Mononuclear cell (primary cell): ENCODE results near the gene OR51A4. TPM values are rescaled to one million over a fixed set of nuclear protein-coding genes. Genes with fewer than 3 reads are reported as not detected.
"Not testable (repeated sequence)": the region's sequence is repeated elsewhere in the genome, so short reads cannot be mapped to it uniquely, and the experiment has no call there.

Experiments
- H3K27me3 ChIP-seq: 2 replicates; pipeline ENCODE4 v1.6.0; 2011; ENCODE audit warnings: low read length, control low read depth; ENCODE audit not compliant: insufficient read depth
- H3K4me1 ChIP-seq: 2 replicates; pipeline ENCODE4 v1.5.1; 2011; ENCODE audit warnings: mild to moderate bottlenecking, low read length, control low read depth; ENCODE audit not compliant: insufficient read depth
- H3K4me3 ChIP-seq: 2 replicates; pipeline ENCODE4 v1.5.1; 2011; ENCODE audit warnings: mild to moderate bottlenecking, low read length, moderate library complexity
- H3K9me3 ChIP-seq: 2 replicates; pipeline ENCODE4 v1.5.1; 2011; ENCODE audit warnings: low read depth, mild to moderate bottlenecking, control low read depth, low read length
- total RNA-seq: library from RNA; depleted of rRNA; stranded (reverse); fragments of >200 nt; gene quantifications from one replicate; pipeline ENCODE4 v1.2.3, GENCODE V29; 2012

OR51A4 gene, protein sequence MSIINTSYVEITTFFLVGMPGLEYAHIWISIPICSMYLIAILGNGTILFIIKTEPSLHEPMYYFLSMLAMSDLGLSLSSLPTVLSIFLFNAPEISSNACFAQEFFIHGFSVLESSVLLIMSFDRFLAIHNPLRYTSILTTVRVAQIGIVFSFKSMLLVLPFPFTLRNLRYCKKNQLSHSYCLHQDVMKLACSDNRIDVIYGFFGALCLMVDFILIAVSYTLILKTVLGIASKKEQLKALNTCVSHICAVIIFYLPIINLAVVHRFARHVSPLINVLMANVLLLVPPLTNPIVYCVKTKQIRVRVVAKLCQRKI
- not detected for total RNA-seq

DNA sequence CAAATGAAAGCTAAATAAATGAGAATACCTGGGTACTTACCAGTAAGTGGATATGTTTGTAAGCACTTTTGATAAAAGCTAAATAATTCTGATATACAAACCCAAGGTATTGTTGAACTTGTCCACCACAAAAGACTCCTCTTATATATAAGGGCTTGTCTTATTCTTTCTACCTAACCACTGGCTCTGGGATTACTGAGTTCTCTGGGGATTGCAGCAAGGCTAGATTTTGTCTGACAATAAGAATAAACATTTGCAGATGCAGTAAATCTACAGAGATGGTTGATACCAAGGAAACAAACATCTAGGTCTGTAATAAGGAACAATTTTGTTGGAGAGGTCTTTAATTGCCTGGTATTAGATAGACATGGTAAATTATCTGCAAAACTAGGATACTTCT lies at the start of gene OR51A4:
Gene OR51A4 (minus strand): TSS at position 101 of the 400 bp plus-strand sequence. CDS start 505 bp downstream, outside the sequence.
- no peaks in the 10 kb centered on the region for H3K4me1 ChIP-seq
- H3K9me3 ChIP-seq: no peaks in the 10 kb centered on the region
- no peak within 1 kb of the TSS for H3K4me3 ChIP-seq
- no peaks in the 10 kb centered on the region for H3K27me3 ChIP-seq

DNA sequence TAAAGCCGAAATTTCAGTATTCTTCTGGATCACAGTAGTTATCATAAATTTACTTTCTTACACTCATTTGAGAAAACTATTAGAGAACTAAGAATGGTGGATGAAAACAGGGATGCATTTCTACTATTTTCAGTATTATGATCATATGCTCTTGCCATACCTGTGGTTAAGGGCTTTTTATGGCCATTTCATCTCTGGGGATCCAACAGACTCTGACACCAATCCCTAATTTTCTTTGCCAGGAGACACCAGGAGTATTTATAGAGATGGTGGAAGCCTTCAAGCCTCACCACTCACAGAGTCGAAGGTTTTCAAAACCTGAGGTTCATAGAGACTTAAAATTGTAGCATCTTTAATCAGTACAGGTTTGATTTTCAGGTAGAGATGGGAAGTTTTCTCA lies 47.1 kb upstream of the OR51A4 start, which contains the start of gene OR51L1:
Gene OR51L1 (plus strand): TSS at position 301 of the 400 bp plus-strand sequence. CDS start 4,132 bp downstream, outside the sequence.
- H3K27me3 ChIP-seq: no peaks in the 10 kb centered on the region
- no peaks in the 10 kb centered on the region for H3K9me3 ChIP-seq
- no peaks in the 10 kb centered on the region for H3K4me1 ChIP-seq
- no peak within 1 kb of the TSS for H3K4me3 ChIP-seq

DNA sequence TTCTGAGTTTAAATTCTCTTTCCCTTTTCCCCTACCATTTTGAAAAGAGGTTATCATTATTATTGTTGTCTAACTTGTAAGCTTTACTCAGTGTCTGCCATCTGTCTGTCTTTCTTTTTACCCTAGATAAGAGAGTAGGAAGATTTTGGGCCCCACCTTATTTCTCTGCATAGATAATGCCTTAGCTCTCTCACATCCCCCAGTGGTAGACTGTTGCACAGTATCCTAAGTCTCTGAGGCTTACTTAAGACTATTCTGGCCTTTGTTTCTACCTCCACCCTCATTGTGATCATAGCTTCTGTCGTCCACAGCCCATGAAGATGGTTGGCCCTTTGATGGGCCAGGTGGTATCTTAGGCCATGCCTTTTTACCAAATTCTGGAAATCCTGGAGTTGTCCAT lies 43.7 kb upstream of the OR51A4 start:
- no peaks in the 10 kb centered on the region for H3K9me3 ChIP-seq
- H3K27me3 ChIP-seq: no peaks in the 10 kb centered on the region
- H3K4me3 ChIP-seq: no peak overlapping the region
- no peaks in the 10 kb centered on the region for H3K4me1 ChIP-seq

DNA sequence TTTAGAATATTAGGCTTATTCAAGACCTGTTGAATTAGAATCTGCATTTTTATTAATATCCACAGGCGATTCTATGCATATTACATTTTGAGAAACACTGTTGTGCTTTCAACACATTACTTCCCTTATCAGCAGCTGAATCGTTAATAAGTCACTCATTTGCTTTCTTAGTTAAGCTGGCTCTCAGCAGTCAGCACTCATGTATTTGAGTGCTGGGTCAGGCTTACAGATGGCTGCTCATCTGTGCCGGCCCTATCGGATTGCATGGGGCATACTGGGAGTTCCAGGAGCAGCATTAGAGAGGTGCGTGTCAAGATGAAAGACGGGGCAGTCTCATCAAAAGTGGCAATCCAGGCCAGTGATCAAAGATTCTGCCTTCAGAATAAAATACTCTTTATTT lies 36.4 kb upstream of the OR51A4 start:
- Histone ChIP-seq H3K4me1 (no peaks in the 10 kb centered on the region), H3K27me3 (no peaks in the 10 kb centered on the region), H3K9me3 (no peaks in the 10 kb centered on the region), H3K4me3 (no peak overlapping the region)

DNA sequence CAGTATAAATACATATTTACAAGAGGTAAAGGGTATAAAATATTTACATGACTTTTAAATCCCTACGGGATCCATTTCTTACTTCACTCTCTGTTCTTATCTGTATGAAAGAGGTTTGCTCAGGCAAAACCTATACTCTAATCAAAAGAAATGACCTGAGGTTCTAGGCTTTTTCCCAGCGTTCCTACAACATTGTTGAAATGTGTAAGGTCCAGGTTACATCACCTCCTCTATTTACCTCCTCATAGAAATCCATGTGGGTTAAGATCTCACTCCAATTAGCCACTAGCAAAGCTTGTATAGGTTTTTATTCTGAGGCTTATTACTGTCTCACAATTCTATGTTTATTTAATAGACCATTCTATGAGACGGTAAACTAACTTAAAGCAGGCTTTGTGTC lies 35.3 kb upstream of the OR51A4 start:
- Histone ChIP-seq H3K27me3 (no peaks in the 10 kb centered on the region), H3K4me1 (no peaks in the 10 kb centered on the region), H3K9me3 (no peaks in the 10 kb centered on the region), H3K4me3 (no peak overlapping the region)

DNA sequence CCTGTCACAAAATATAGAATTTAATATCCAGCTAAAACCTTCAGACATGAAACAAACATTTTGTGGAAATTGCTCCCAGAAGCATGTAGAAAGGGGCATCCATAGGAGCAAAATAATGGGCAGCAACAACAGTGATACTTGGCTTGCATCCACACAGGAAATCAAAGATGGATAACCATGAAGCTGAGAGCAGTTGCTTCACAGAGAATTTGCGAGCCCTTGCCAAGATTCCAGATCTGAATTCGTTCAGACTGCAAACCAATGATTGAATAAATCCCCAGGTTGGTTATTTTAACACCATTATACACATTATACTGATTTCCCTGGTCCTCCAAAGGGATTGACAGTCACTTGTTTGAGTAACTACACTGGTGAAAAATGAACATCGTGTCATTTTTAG lies 31.6 kb upstream of the OR51A4 start:
- H3K4me3 ChIP-seq: no peak overlapping the region
- H3K4me1 ChIP-seq: no peaks in the 10 kb centered on the region
- no peaks in the 10 kb centered on the region for H3K9me3 ChIP-seq
- H3K27me3 ChIP-seq: no peaks in the 10 kb centered on the region

DNA sequence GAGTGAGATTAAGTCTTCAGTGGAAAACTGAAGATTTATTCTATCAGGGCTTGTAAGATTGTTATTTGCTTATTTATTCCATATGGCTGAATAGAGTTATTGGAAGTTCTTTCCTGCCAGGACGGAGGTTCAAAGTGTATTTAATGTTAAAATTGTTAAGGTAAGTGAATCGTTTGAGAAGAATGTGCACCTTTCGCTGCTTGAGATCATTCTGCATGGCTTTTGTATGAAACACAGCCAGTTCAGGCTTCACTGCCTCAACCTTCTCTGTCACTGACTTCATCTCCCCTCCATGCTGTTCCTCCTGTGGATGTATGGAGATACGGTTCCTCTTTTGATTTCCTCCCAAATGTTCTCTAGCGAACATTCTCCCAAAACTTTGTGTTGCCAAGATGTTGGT lies 28.0 kb upstream of the OR51A4 start:
- no peaks in the 10 kb centered on the region for H3K4me1 ChIP-seq
- H3K4me3 ChIP-seq: no peak overlapping the region
- no peaks in the 10 kb centered on the region for H3K9me3 ChIP-seq
- H3K27me3 ChIP-seq: no peaks in the 10 kb centered on the region

DNA sequence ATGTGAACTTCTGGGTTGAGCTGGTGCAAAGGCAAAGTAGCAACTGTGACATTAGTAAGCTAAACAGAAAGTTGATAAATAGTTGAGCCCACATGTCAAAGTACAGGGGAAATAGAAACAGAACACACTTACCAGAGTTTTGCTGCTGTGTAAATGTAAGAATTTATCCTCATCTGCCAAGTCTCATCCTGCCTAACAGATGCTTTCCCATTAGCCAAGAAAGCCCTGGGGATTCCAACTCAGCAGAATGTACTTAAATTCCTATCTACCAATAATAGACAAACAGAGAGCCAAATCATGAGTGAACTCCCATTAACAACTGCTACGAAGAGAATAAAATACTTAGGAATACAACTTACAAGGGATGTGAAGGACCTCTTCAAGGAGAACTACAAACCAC lies 15.4 kb upstream of the OR51A4 start:
- no peaks in the 10 kb centered on the region for H3K4me1 ChIP-seq
- no peaks in the 10 kb centered on the region for H3K9me3 ChIP-seq
- H3K27me3 ChIP-seq: no peaks in the 10 kb centered on the region
- H3K4me3 ChIP-seq: no peak overlapping the region

DNA sequence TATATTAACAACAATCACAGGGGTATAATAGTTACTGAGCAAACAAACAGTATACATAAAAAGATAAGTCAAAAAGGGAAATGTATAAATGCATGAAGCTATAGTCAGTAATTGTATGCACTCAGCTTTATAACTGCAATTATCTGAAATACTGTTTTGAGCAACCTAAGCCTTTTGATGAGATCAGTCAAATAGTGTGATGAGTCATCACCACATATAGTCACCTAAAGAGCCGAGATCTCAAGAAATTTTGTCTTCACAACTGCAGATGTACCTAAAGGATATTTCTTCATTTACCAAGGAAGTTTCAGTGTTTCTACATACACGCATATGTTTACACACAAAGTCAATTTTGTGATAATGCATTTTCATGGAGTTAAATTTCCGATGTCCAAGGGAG lies 13.5 kb upstream of the OR51A4 start:
- Histone ChIP-seq H3K27me3 (no peaks in the 10 kb centered on the region), H3K4me3 (no peak overlapping the region), H3K4me1 (no peaks in the 10 kb centered on the region), H3K9me3 (no peaks in the 10 kb centered on the region)

DNA sequence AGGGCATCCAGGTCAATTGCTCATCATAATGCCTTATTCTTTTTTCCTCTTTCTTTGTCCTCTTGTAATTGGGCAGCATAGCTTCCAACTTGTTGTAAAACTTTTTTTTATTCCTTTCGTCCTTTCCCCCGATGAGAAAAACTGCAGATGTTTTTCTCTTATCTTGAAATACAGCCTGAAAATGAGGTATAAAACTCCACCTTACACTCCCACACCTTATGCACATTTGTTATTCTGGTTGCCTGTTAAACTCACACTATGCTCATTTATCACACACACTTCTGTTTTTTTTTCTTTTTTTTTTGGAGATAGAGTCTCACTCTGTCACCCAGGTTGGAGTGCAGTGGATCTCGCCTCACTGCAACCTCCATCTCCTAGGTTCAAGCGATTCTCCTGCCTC lies 10.0 kb upstream of the OR51A4 start:
- no peaks in the 10 kb centered on the region for H3K4me1 ChIP-seq
- H3K4me3 ChIP-seq: no peak overlapping the region

DNA sequence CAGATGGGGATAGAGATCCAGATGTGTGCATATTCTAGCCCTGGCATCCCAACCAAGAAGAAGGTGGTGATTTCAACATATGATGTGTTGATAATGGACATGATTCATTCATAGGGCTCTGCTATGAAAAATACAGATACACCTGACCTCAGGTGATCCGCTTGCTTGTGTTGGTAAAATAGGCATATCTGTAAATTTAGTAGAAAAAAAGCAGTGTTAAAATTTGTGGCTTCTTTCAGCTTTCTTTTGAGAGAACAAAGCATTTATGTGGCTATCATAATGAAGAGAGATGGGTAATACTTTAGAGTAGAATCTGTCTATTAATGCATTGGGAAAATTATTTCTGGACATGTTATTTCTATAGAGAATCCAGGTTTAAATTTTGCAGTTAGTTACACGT lies 8.2 kb upstream of the OR51A4 start, which contains the start of gene OR51A2:
Gene OR51A2 (minus strand): TSS at position 101 of the 400 bp plus-strand sequence. CDS start 0 bp downstream, at position 101.
- not testable (repeated sequence) for H3K4me1 ChIP-seq, H3K27me3 ChIP-seq, H3K4me3 ChIP-seq, H3K9me3 ChIP-seq

More for the DNA sequence above, 10.0 kb upstream of the OR51A4 start:
- H3K27me3 ChIP-seq: no peaks in the 10 kb centered on the region
- no peaks in the 10 kb centered on the region for H3K9me3 ChIP-seq

DNA sequence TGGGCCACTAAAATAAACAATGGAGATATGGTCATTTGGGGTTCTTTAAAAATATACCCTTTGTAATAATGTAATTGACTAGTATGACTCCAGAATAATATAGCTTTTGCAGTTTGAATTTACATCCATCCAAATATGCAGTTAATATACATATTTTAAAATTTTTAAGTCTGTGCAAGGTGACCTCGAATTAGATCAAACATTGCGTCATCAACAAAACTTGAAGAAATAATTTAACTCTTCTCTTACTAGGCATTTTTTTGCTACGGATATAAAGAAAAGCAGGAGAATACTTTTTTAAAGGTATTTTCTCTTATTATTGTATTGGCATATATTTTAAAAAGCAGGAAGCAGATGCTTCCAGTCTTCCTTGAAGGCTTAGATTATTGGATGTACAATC lies 10.7 kb downstream of the OR51A4 start:
- Histone ChIP-seq H3K4me1 (no peaks in the 10 kb centered on the region), H3K9me3 (no peaks in the 10 kb centered on the region), H3K27me3 (no peaks in the 10 kb centered on the region), H3K4me3 (no peak overlapping the region)

DNA sequence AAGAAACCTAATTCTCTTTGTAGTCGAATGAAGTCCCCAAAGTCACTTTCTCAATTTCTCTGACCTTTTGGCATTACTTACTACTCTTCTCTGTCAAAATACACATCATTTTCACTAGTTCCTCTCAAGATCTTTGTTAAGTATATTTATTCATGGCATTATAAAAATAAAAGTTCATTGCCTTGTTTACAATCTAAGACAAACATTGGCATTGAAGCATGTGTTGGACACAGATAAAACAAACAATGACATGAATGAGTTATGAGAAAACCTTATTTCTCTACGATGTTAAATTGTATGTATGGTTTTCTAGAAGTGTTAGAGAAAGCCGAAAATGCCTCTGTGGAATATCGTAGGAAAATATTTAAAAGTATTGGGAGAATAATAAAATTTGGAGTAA lies 14.7 kb downstream of the OR51A4 start:
- no peaks in the 10 kb centered on the region for H3K9me3 ChIP-seq
- no peaks in the 10 kb centered on the region for H3K4me1 ChIP-seq
- H3K4me3 ChIP-seq: no peak overlapping the region
- H3K27me3 ChIP-seq: no peaks in the 10 kb centered on the region

DNA sequence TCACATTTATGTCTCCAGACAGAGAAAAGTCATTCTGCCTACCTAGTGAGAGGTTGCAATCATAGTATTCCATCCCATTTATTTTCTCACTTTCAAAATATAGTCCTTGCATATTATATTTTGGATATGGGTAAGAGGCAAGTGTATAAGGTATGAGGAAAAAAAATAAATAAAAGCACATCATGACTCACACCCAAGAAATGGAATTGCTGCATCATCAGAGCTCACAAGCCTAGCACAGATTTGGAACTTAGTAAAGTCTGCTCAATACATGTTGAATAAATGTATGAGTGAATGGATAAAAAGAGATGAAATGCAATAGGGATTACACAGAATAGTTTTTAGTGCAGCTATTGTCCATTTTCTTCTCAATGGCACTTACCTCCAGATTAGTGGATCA lies 20.8 kb downstream of the OR51A4 start:
- Histone ChIP-seq H3K27me3 (no peaks in the 10 kb centered on the region), H3K4me3 (no peak overlapping the region), H3K9me3 (no peaks in the 10 kb centered on the region), H3K4me1 (no peaks in the 10 kb centered on the region)

DNA sequence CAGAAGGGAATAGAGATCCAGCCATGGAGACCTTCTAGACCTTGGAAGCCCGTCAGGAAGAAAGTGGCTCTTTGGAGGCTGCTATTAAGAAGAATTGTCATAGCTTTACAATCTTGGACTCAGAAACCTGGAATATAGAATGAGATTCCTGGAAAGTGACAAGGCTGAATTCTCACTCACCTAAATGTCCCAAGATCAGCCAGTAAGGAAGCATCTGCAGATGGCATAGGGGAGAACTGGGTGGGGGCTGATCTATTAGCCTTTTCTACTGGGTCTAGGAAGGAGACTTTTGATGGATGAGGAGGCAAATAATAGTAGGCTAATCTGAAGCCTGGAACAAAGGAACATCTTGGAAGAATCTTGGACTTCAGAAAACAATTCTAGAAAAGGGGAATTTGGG lies 23.2 kb downstream of the OR51A4 start, which contains the start of gene OR51G1:
Gene OR51G1 (minus strand): TSS at position 101 of the 400 bp plus-strand sequence. CDS start 0 bp downstream, at position 101.
- Histone ChIP-seq H3K9me3 (no peaks in the 10 kb centered on the region), H3K4me1 (no peaks in the 10 kb centered on the region), H3K27me3 (no peaks in the 10 kb centered on the region), H3K4me3 (no peak within 1 kb of the TSS)

DNA sequence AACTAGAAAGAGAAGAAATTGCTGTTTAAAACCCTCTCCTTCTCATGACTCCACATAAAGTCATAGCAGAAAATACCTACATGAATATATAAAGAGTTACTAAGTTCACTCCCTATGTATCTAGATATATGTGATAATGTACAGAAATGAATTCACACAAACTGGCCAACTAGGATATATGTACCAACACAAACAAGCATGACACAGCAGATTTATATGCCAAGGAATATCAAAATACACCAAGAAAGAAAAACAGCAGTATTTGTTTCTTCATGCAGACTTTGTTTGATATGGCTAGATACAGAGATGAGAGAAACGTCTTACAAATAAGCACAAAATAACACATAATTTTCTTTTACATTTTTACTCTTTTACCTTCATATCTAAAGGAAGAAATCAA lies 25.1 kb downstream of the OR51A4 start:
- Histone ChIP-seq H3K27me3 (no peaks in the 10 kb centered on the region), H3K4me3 (no peak overlapping the region), H3K9me3 (no peaks in the 10 kb centered on the region), H3K4me1 (no peaks in the 10 kb centered on the region)
